WTC11 (cell line): ENCODE results near the gene INTS2. TPM values are rescaled to one million over a fixed set of nuclear protein-coding genes. Genes with fewer than 3 reads are reported as not detected.
A peak's percentile ranks its signal among the peaks of the same experiment; 100 is the strongest.

ENCODE experiments used
- ATAC-seq: fragments of 200-7000 bp; cut with Tn5 transposase; 2 replicates; pipeline ENCODE4 v1.10.0; 2021; ENCODE audit warnings: mild to moderate bottlenecking, moderate library complexity
- CTCF ChIA-PET: fragments of 300-600 bp; sonication (Branson Sonifier 250); formaldehyde crosslinking; loops from one replicate; lab custom pipeline; 2021; ENCODE audit warnings: antibody characterized with exemption; lab: Charles Lee
- POLR2A ChIA-PET: fragments of 350-600 bp; sonication (Branson Sonifier 250); formaldehyde crosslinking; loops from one replicate; lab custom pipeline; 2021; ENCODE audit warnings: antibody characterized with exemption; lab: Charles Lee
- DNase-seq: peaks from one replicate; pipeline ENCODE4 v3.0.0; 2021; ENCODE audit warnings: low spot score
- H3K27ac Mint-ChIP-seq: 2 replicates; pipeline ENCODE4 v1.8.0; 2021; ENCODE audit warnings: mixed read lengths
- H3K27me3 Mint-ChIP-seq: 2 replicates; pipeline ENCODE4 v1.8.0; 2021; ENCODE audit warnings: low read depth, mild to moderate bottlenecking, moderate library complexity, mixed read lengths
- H3K36me3 Mint-ChIP-seq: 2 replicates; pipeline ENCODE4 v1.8.0; 2021; ENCODE audit warnings: mixed read lengths
- H3K4me1 Mint-ChIP-seq: 2 replicates; pipeline ENCODE4 v1.8.0; 2022; ENCODE audit warnings: mixed read lengths
- H3K4me3 Mint-ChIP-seq: 2 replicates; pipeline ENCODE4 v1.8.0; 2021; ENCODE audit warnings: mild to moderate bottlenecking, moderate library complexity, mixed read lengths
- H3K9me3 Mint-ChIP-seq: 2 replicates; pipeline ENCODE4 v1.8.0; 2021; ENCODE audit warnings: mixed read lengths
- CBFB ChIP-seq: sonication (generic); formaldehyde crosslinking; IDR thresholded peaks from 2 replicates; pipeline ENCODE4 v1.8.1; 2022; ENCODE audit warnings: mild to moderate bottlenecking, low read depth, missing genetic modification reagents
- CREB1 ChIP-seq: sonication (generic); formaldehyde crosslinking; IDR thresholded peaks from 2 replicates; pipeline ENCODE4 v1.8.0; 2023; ENCODE audit warnings: mild to moderate bottlenecking, missing genetic modification reagents
- ELF4 ChIP-seq: sonication (generic); formaldehyde crosslinking; IDR thresholded peaks from 2 replicates; pipeline ENCODE4 v1.8.1; 2022; ENCODE audit warnings: low read depth, mild to moderate bottlenecking, moderate library complexity, missing genetic modification reagents
- FOXJ3 ChIP-seq: sonication (generic); formaldehyde crosslinking; IDR thresholded peaks from 2 replicates; pipeline ENCODE4 v1.9.0; 2021; ENCODE audit warnings: missing genetic modification reagents, mild to moderate bottlenecking, borderline replicate concordance
- GABPB1 ChIP-seq: sonication (generic); formaldehyde crosslinking; IDR thresholded peaks from 2 replicates; pipeline ENCODE4 v1.8.1; 2023; ENCODE audit warnings: mild to moderate bottlenecking, missing genetic modification reagents
- GTF2I ChIP-seq: fragments of 250-450 bp; sonication (Bioruptor Pico); conservative IDR thresholded peaks from 2 replicates; pipeline ENCODE4 v1.4.0; 2021; ENCODE audit warnings: mild to moderate bottlenecking
- HMGA2 ChIP-seq: fragments of 250-450 bp; sonication (Bioruptor Pico); IDR thresholded peaks from 2 replicates; pipeline ENCODE4 v1.4.0; 2021; ENCODE audit warnings: mild to moderate bottlenecking, moderate library complexity
- IRF2 ChIP-seq: sonication (generic); formaldehyde crosslinking; IDR thresholded peaks from 2 replicates; pipeline ENCODE4 v1.8.0; 2022; ENCODE audit warnings: low read depth, missing genetic modification reagents, borderline replicate concordance
- NFYB ChIP-seq: sonication (generic); formaldehyde crosslinking; conservative IDR thresholded peaks from 2 replicates; pipeline ENCODE4 v1.8.0; 2022; ENCODE audit warnings: low read depth, missing genetic modification reagents
- NR2C2 ChIP-seq: sonication (generic); formaldehyde crosslinking; IDR thresholded peaks from 2 replicates; pipeline ENCODE4 v1.8.0; 2022; ENCODE audit warnings: mild to moderate bottlenecking, missing genetic modification reagents
- SP1 ChIP-seq: sonication (generic); formaldehyde crosslinking; conservative IDR thresholded peaks from 2 replicates; pipeline ENCODE4 v1.8.1; 2022; ENCODE audit warnings: missing genetic modification reagents
- ZNF121 ChIP-seq: sonication (generic); formaldehyde crosslinking; IDR thresholded peaks from 2 replicates; pipeline ENCODE4 v1.8.0; 2023; ENCODE audit warnings: missing genetic modification reagents
- ZNF219 ChIP-seq: sonication (generic); formaldehyde crosslinking; IDR thresholded peaks from 2 replicates; pipeline ENCODE4 v1.8.0; 2023; ENCODE audit warnings: missing genetic modification reagents, mild to moderate bottlenecking, borderline replicate concordance
- ZNF263 ChIP-seq: sonication (generic); formaldehyde crosslinking; IDR thresholded peaks from 2 replicates; pipeline ENCODE4 v1.8.1; 2022; ENCODE audit warnings: low read depth, mild to moderate bottlenecking, moderate library complexity, missing genetic modification reagents
- total RNA-seq: library from RNA; stranded (reverse); gene quantifications from 3 replicates; pipeline ENCODE4 v1.2.3, GENCODE V29; 2021
- TF ChIP-seq, protein P1 (sequence below): sonication (generic); formaldehyde crosslinking; IDR thresholded peaks from 2 replicates; pipeline ENCODE4 v1.8.1; 2023; ENCODE audit warnings: mild to moderate bottlenecking, moderate library complexity, missing genetic modification reagents
- TF ChIP-seq, protein P2 (sequence below): sonication (generic); formaldehyde crosslinking; IDR thresholded peaks from 2 replicates; pipeline ENCODE4 v1.8.1; 2023; ENCODE audit warnings: mild to moderate bottlenecking, missing genetic modification reagents
- TF ChIP-seq, protein P3 (sequence below): fragments of 200-600 bp; IDR thresholded peaks from 2 replicates; pipeline ENCODE4 v1.8.0; 2022; ENCODE audit warnings: antibody characterized with exemption
- TF ChIP-seq, protein P4 (sequence below): fragments of 250-450 bp; sonication (Bioruptor Pico); IDR thresholded peaks from 2 replicates; pipeline ENCODE4 v1.9.0; 2021; ENCODE audit warnings: mild to moderate bottlenecking, borderline replicate concordance

Gene INTS2
- total RNA-seq, 1 experiment from 2014 or later: 24.9 TPM

DNA sequence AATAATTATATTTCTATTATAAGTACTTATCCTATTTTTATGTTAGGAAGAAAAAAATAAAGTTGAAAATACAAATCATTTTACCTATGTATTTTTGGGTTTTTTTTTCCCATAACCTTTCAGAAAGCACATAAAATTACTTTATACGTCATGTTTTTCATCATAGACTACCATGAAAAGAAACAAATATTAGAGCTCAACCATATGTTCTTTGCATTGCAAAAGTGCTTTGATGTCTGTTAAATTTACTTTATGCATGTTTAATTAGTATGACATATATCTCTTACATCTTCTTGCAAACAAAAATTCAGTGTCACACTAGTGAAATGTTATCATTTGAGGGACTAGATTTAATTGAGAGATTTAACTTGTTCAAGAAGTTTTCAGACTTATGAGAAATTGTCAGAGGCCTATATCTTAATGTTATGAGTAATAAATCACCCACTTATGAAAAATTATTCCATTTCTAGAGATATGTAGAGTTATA lies 88.4 kb downstream of the INTS2 start:
- H3K4me1 Mint-ChIP-seq: no peaks in the 10 kb centered on the region
- no peak for ATAC-seq
- H3K4me3 Mint-ChIP-seq: no peak overlapping the region
- H3K27ac Mint-ChIP-seq: no peak overlapping the region
- TF ChIP-seq GTF2I: no peak
- no peak for TF ChIP-seq CBFB (CRISPR knock-in tag)
- no peak for TF ChIP-seq IRF2 (CRISPR knock-in tag)
- no peak for TF ChIP-seq ELF4 (CRISPR knock-in tag)
- TF ChIP-seq, protein P1, sequence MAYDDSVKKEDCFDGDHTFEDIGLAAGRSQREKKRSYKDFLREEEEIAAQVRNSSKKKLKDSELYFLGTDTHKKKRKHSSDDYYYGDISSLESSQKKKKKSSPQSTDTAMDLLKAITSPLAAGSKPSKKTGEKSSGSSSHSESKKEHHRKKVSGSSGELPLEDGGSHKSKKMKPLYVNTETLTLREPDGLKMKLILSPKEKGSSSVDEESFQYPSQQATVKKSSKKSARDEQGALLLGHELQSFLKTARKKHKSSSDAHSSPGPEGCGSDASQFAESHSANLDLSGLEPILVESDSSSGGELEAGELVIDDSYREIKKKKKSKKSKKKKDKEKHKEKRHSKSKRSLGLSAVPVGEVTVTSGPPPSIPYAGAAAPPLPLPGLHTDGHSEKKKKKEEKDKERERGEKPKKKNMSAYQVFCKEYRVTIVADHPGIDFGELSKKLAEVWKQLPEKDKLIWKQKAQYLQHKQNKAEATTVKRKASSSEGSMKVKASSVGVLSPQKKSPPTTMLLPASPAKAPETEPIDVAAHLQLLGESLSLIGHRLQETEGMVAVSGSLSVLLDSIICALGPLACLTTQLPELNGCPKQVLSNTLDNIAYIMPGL (CRISPR knock-in tag): no peak
- no peak for TF ChIP-seq CREB1 (CRISPR knock-in tag)
- TF ChIP-seq HMGA2 (CRISPR knock-in tag): no peak
- no peak for TF ChIP-seq ZNF121 (CRISPR knock-in tag)
- no peak for TF ChIP-seq ZNF219
- TF ChIP-seq, protein P2, sequence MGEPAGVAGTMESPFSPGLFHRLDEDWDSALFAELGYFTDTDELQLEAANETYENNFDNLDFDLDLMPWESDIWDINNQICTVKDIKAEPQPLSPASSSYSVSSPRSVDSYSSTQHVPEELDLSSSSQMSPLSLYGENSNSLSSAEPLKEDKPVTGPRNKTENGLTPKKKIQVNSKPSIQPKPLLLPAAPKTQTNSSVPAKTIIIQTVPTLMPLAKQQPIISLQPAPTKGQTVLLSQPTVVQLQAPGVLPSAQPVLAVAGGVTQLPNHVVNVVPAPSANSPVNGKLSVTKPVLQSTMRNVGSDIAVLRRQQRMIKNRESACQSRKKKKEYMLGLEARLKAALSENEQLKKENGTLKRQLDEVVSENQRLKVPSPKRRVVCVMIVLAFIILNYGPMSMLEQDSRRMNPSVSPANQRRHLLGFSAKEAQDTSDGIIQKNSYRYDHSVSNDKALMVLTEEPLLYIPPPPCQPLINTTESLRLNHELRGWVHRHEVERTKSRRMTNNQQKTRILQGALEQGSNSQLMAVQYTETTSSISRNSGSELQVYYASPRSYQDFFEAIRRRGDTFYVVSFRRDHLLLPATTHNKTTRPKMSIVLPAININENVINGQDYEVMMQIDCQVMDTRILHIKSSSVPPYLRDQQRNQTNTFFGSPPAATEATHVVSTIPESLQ (CRISPR knock-in tag): no peak
- TF ChIP-seq GABPB1 (CRISPR knock-in tag): no peak
- CTCF ChIA-PET: interaction anchor here (0.7 to 1.1 kb wide), 1 partner anchor 270 kb away, joined by 3 to 8 read pairs; no protein-coding TSS in a partner anchor
- no peaks in the 10 kb centered on the region for H3K9me3 Mint-ChIP-seq
- H3K27me3 Mint-ChIP-seq: no peaks in the 10 kb centered on the region
- POLR2A ChIA-PET: no interaction called here
- peaks cover 18% of the 10 kb centered on the region for H3K36me3 Mint-ChIP-seq
- no peak for DNase-seq

DNA sequence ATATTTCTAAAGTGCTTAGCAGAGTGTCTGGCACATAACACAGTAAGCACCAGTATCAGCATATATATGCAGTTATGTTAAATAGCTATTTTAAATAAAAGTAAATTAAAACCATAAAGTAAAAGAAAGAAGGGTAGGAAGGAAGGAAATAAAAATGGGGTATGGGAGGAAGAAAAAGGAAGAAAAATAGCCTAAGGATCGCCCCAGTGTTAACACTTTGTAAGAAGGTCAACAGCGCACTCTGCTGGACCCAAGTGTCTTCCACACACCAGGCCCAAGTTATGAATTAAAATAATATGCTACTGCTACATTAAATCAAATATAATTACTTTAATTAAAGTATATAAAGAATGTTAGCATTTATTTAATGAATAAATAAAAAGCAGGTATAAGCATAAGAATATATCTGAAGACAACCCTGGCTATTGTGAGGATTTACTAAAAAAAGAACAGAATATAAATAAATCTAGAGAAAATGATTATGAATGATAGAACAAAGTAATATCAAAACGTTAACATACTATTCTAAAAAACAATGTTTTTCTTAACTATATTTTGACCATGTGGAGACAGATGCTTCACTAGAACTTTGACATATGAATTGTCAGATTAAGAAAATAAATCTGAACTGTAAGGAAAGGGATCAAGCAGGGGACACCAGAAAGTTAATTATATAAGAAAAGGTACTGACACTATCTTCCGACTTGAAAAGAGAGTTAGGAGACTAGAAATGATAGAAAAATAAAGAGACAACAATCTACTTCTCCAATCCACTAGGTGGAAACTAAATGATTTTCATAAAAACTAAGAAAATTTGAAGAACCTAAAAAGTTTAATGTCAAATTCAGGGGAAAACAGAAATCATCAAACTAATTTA lies 90.4 kb downstream of the INTS2 start:
- no peaks in the 10 kb centered on the region for H3K27me3 Mint-ChIP-seq
- CTCF ChIA-PET: interaction anchor here (1.1 to 1.3 kb wide), 2 partner anchors 272 to 411 kb away, joined by 3 to 6 read pairs; no protein-coding TSS in a partner anchor
- peak; percentile 69; the same call in 1 of the 2 replicates for TF ChIP-seq HMGA2 (CRISPR knock-in tag)
- no peak for TF ChIP-seq ZNF219
- TF ChIP-seq, protein P3, sequence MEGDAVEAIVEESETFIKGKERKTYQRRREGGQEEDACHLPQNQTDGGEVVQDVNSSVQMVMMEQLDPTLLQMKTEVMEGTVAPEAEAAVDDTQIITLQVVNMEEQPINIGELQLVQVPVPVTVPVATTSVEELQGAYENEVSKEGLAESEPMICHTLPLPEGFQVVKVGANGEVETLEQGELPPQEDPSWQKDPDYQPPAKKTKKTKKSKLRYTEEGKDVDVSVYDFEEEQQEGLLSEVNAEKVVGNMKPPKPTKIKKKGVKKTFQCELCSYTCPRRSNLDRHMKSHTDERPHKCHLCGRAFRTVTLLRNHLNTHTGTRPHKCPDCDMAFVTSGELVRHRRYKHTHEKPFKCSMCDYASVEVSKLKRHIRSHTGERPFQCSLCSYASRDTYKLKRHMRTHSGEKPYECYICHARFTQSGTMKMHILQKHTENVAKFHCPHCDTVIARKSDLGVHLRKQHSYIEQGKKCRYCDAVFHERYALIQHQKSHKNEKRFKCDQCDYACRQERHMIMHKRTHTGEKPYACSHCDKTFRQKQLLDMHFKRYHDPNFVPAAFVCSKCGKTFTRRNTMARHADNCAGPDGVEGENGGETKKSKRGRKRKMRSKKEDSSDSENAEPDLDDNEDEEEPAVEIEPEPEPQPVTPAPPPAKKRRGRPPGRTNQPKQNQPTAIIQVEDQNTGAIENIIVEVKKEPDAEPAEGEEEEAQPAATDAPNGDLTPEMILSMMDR: peak; percentile 57
- no peak for TF ChIP-seq SP1
- H3K27ac Mint-ChIP-seq: no peak overlapping the region
- H3K36me3 Mint-ChIP-seq: peaks cover 7% of the 10 kb centered on the region
- POLR2A ChIA-PET: no interaction called here
- ATAC-seq (peak; percentile 66; the same call in 1 of the 2 replicates), DNase-seq (peak; percentile 51)
- H3K4me3 Mint-ChIP-seq: no peak overlapping the region
- no peaks in the 10 kb centered on the region for H3K9me3 Mint-ChIP-seq
- 0 out of 2 replicates have a peak, but pooled peaks cover 7% of the 10 kb centered on the region for H3K4me1 Mint-ChIP-seq

DNA sequence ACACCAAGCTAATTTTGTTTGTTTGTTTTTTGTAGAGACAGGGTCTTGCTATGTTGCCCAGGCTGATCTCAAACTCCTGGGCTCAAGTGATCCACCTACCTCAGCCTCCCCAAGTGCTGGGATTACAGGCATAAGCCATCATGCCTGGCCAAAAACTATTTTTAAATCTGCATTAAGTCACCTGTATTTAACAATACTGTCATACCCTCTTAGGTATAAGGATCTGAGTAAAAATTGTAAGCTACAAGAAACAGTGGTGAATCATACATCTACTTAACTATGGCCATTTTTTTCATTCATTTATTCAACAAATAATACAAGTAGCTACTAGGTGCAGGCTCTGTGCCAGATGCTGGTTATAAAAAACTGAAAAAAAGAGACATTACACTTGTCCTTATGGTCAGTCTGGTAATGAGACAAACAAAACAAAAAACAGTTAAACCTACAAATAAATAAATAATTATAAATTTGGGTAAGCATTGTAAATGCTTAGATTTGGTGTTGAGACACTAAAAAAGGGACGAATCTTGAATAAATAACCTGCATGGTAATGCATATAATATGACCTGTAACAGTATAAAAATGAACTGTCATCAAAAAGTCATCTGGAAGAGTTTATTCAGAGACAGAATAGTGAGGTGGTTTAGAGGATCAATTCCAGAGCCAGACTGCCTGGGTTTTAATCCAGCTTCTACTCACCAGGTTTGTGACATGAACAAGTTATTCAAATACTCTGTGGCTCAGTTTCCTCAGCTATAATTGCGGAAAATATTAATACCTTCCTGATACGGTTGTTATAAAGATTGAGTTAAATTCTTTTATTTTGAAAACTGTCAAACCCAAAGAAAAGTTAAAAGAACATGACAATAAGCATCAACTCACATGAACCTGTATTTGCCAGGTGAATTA lies 91.3 kb downstream of the INTS2 start:
- Mint-ChIP-seq H3K27ac (no peak overlapping the region), H3K27me3 (no peaks in the 10 kb centered on the region), H3K36me3 (no peaks in the 10 kb centered on the region; the same call in 1 of the 2 replicates), H3K4me1 (0 out of 2 replicates have a peak, but pooled peaks cover 7% of the 10 kb centered on the region), H3K9me3 (no peaks in the 10 kb centered on the region), H3K4me3 (no peak overlapping the region)
- TF ChIP-seq HMGA2 (CRISPR knock-in tag) (no peak), CBFB (CRISPR knock-in tag) (no peak), ZNF263 (CRISPR knock-in tag) (no peak), NR2C2 (CRISPR knock-in tag) (no peak), NFYB (CRISPR knock-in tag) (no peak), FOXJ3 (CRISPR knock-in tag) (no peak)
- TF ChIP-seq, protein P4, sequence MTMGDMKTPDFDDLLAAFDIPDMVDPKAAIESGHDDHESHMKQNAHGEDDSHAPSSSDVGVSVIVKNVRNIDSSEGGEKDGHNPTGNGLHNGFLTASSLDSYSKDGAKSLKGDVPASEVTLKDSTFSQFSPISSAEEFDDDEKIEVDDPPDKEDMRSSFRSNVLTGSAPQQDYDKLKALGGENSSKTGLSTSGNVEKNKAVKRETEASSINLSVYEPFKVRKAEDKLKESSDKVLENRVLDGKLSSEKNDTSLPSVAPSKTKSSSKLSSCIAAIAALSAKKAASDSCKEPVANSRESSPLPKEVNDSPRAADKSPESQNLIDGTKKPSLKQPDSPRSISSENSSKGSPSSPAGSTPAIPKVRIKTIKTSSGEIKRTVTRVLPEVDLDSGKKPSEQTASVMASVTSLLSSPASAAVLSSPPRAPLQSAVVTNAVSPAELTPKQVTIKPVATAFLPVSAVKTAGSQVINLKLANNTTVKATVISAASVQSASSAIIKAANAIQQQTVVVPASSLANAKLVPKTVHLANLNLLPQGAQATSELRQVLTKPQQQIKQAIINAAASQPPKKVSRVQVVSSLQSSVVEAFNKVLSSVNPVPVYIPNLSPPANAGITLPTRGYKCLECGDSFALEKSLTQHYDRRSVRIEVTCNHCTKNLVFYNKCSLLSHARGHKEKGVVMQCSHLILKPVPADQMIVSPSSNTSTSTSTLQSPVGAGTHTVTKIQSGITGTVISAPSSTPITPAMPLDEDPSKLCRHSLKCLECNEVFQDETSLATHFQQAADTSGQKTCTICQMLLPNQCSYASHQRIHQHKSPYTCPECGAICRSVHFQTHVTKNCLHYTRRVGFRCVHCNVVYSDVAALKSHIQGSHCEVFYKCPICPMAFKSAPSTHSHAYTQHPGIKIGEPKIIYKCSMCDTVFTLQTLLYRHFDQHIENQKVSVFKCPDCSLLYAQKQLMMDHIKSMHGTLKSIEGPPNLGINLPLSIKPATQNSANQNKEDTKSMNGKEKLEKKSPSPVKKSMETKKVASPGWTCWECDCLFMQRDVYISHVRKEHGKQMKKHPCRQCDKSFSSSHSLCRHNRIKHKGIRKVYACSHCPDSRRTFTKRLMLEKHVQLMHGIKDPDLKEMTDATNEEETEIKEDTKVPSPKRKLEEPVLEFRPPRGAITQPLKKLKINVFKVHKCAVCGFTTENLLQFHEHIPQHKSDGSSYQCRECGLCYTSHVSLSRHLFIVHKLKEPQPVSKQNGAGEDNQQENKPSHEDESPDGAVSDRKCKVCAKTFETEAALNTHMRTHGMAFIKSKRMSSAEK (CRISPR knock-in tag): no peak
- DNase-seq (no peak), ATAC-seq (no peak)
- POLR2A ChIA-PET: interaction anchor here (0.7 kb wide), 1 partner anchor 10 kb away, joined by 13 read pairs; no protein-coding TSS in a partner anchor
- CTCF ChIA-PET: interaction anchor here (1.0 to 1.3 kb wide), 3 partner anchors 201 to 411 kb away, joined by 3 to 6 read pairs (median 5); no protein-coding TSS in a partner anchor
